Fibroblast of villous mesenchyme (primary cell): ENCODE results near the gene AMPD1. TPM values are rescaled to one million over a fixed set of nuclear protein-coding genes. Genes with fewer than 3 reads are reported as not detected.

ENCODE experiments used
- DNase-seq: peaks from one replicate; pipeline ENCODE4 v3.0.0-alpha.2; 2010; ENCODE audit warnings: low read depth
- H3K4me3 ChIP-seq: 2 replicates; pipeline ENCODE4 v1.5.1; 2011; ENCODE audit warnings: low read depth, mild to moderate bottlenecking, low read length
- CTCF ChIP-seq: IDR thresholded peaks from 2 replicates; pipeline ENCODE4 v1.5.1; 2012; ENCODE audit warnings: low read depth, mild to moderate bottlenecking, low read length; ENCODE audit not compliant: insufficient read depth
- total RNA-seq: library from RNA; depleted of rRNA; stranded (reverse); fragments of >200 nt; gene quantifications from 2 replicates; pipeline ENCODE4 v1.2.3, GENCODE V29; 2012

The AMPD1 gene
- total RNA-seq, 1 donor: not detected

- peak; percentile 9 for DNase-seq
- no peak overlapping the region for H3K4me3 ChIP-seq
- TF ChIP-seq CTCF: peak; percentile 26
These were observed 24.1 kb downstream of the AMPD1 start for GRCh38 chr1:114671011-114671938.

GRCh38 chr1:114670083-114671010 lies 25.0 kb downstream of the AMPD1 start:
- peak; percentile 4 for TF ChIP-seq CTCF
- H3K4me3 ChIP-seq: peak overlapping the region; percentile 77
- peak; percentile 83 for DNase-seq

- TF ChIP-seq CTCF: no peak
- DNase-seq: no peak
- peak within 1 kb of the TSS; percentile 77 for H3K4me3 ChIP-seq
These were observed 25.7 kb downstream of the AMPD1 start, which contains the start of gene DENND2C for GRCh38 chr1:114669562-114670082. Gene DENND2C (minus strand): TSS chr1:114670049. CDS start chr1:114625984, 44,065 bp downstream.

GRCh38 chr1:114668784-114669561 lies 26.4 kb downstream of the AMPD1 start:
- H3K4me3 ChIP-seq: peak overlapping the region; percentile 77
- DNase-seq: no peak
- TF ChIP-seq CTCF: no peak

GRCh38 chr1:114668373-114668772 lies 27.0 kb downstream of the AMPD1 start:
- no peak for TF ChIP-seq CTCF
- no peak overlapping the region for H3K4me3 ChIP-seq
- DNase-seq: no peak

- DNase-seq: no peak
- H3K4me3 ChIP-seq: no peak overlapping the region
- no peak for TF ChIP-seq CTCF
These were observed 28.4 kb downstream of the AMPD1 start for GRCh38 chr1:114666954-114667353.
